ENCODE results near the gene CCNY. TPM values are rescaled to one million over a fixed set of nuclear protein-coding genes. Genes with fewer than 3 reads are reported as not detected.

CCNY gene
- total RNA-seq, 1 experiment from 2014 or later = 122 TPM

GRCh38 chr10:35377050-35377728, 40.9 kb downstream of the CCNY start:
- ChIA-PET CTCF (no interaction called here), POLR2A (no interaction called here)
- intact Hi-C loops (cut with micrococcal nuclease; ENCODE audit: unreplicated experiment) = no loop called here
- H3K4me1 Mint-ChIP-seq (ENCODE audit: low read depth, unreplicated experiment) = peaks cover 38% of the 10 kb centered on the region
- H3K4me1 ChIP-seq = peaks cover 24% of the 10 kb centered on the region
- BruUV-seq (replicated peaks) = no TSS peak
- no peaks in the 10 kb centered on the region for H3K9me3 Mint-ChIP-seq (ENCODE audit: unreplicated experiment)
- DNase-seq = no peak
- H3K27me3 ChIP-seq (replicated peaks; ENCODE audit: control insufficient read depth, insufficient read depth, low read length) = no peaks in the 10 kb centered on the region
- H3K36me3 ChIP-seq (ENCODE audit: control insufficient read depth, insufficient read depth, low read length) = peaks cover 2% of the 10 kb centered on the region; the same call in 1 of the 2 replicates
- H3K4me3 Mint-ChIP-seq (ENCODE audit: unreplicated experiment) = no peak overlapping the region
- H3K27ac Mint-ChIP-seq (ENCODE audit: unreplicated experiment) = no peak overlapping the region
- TF ChIP-seq CTCF (IDR thresholded peaks at IDR 0.05; ENCODE audit: insufficient read depth in 1 of 2, low read depth in 1 of 2, low read length in 1 of 2, severe bottlenecking in 1 of 2, unreplicated experiment in 1 of 2) = no peak
- H3K27me3 Mint-ChIP-seq (ENCODE audit: insufficient read depth, unreplicated experiment) = no peaks in the 10 kb centered on the region
- H3K9me3 ChIP-seq = no peaks in the 10 kb centered on the region
- H3K36me3 Mint-ChIP-seq (ENCODE audit: insufficient read depth, unreplicated experiment) = no peaks in the 10 kb centered on the region
- H3K4me3 ChIP-seq (ENCODE audit: low read depth, low read length) = no peak overlapping the region

GRCh38 chr10:35378541-35379210, 42.4 kb downstream of the CCNY start:
- Histone ChIP-seq H3K4me3 (ENCODE audit: low read depth, low read length) (no peak overlapping the region), H3K9me3 (no peaks in the 10 kb centered on the region), H3K27me3 (replicated peaks; ENCODE audit: control insufficient read depth, insufficient read depth, low read length) (no peaks in the 10 kb centered on the region), H3K4me1 (peaks cover 39% of the 10 kb centered on the region), H3K36me3 (ENCODE audit: control insufficient read depth, insufficient read depth, low read length) (peaks cover 2% of the 10 kb centered on the region; the same call in 1 of the 2 replicates)
- Mint-ChIP-seq H3K36me3 (ENCODE audit: insufficient read depth, unreplicated experiment) (no peaks in the 10 kb centered on the region), H3K4me1 (ENCODE audit: low read depth, unreplicated experiment) (peaks cover 43% of the 10 kb centered on the region), H3K27ac (ENCODE audit: unreplicated experiment) (peak overlapping the region; percentile 35), H3K4me3 (ENCODE audit: unreplicated experiment) (no peak overlapping the region), H3K27me3 (ENCODE audit: insufficient read depth, unreplicated experiment) (no peaks in the 10 kb centered on the region), H3K9me3 (ENCODE audit: unreplicated experiment) (no peaks in the 10 kb centered on the region)
- no TSS peak for BruUV-seq (replicated peaks)
- ChIA-PET POLR2A (no interaction called here), CTCF (interaction anchor here (1.0 to 1.1 kb wide), 2 partner anchors 16 to 252 kb away, joined by 3 read pairs; no protein-coding TSS in a partner anchor)
- intact Hi-C loops (cut with micrococcal nuclease; ENCODE audit: unreplicated experiment) = no loop called here
- DNase-seq = no peak
- no peak for TF ChIP-seq CTCF (IDR thresholded peaks at IDR 0.05; ENCODE audit: insufficient read depth in 1 of 2, low read depth in 1 of 2, low read length in 1 of 2, severe bottlenecking in 1 of 2, unreplicated experiment in 1 of 2)

- BruUV-seq (replicated peaks) = no TSS peak
- DNase-seq = no peak
- ChIA-PET POLR2A (no interaction called here), CTCF (interaction anchor here (1.0 to 1.1 kb wide), 2 partner anchors 16 to 253 kb away, joined by 3 read pairs; no protein-coding TSS in a partner anchor)
- Mint-ChIP-seq H3K36me3 (ENCODE audit: insufficient read depth, unreplicated experiment) (no peaks in the 10 kb centered on the region), H3K9me3 (ENCODE audit: unreplicated experiment) (no peaks in the 10 kb centered on the region), H3K27ac (ENCODE audit: unreplicated experiment) (no peak overlapping the region), H3K27me3 (ENCODE audit: insufficient read depth, unreplicated experiment) (no peaks in the 10 kb centered on the region), H3K4me3 (ENCODE audit: unreplicated experiment) (no peak overlapping the region), H3K4me1 (ENCODE audit: low read depth, unreplicated experiment) (peaks cover 51% of the 10 kb centered on the region)
- TF ChIP-seq CTCF (IDR thresholded peaks at IDR 0.05; ENCODE audit: insufficient read depth in 1 of 2, low read depth in 1 of 2, low read length in 1 of 2, severe bottlenecking in 1 of 2, unreplicated experiment in 1 of 2) = no peak
- Histone ChIP-seq H3K27me3 (replicated peaks; ENCODE audit: control insufficient read depth, insufficient read depth, low read length) (no peaks in the 10 kb centered on the region), H3K36me3 (ENCODE audit: control insufficient read depth, insufficient read depth, low read length) (peaks cover 2% of the 10 kb centered on the region; the same call in 1 of the 2 replicates), H3K4me1 (peaks cover 44% of the 10 kb centered on the region), H3K9me3 (no peaks in the 10 kb centered on the region), H3K4me3 (ENCODE audit: low read depth, low read length) (no peak overlapping the region)
- intact Hi-C loops (cut with micrococcal nuclease; ENCODE audit: unreplicated experiment) = no loop called here
These were observed 43.2 kb downstream of the CCNY start for GRCh38 chr10:35379226-35380137.

Measured in Caco-2 (cell line).